Dendritic cell treated with granulocyte-macrophage colony-stimulating factor and Interleukin-4, amounts not matched to agents 40 ng/mL and 50 ng/mL, for 4 days (primary cell): ENCODE results near the gene TTC28.
A peak's percentile ranks its signal among the peaks of the same experiment; 100 is the strongest.

Experiments used
- H3K27ac Mint-ChIP-seq: one replicate; pipeline ENCODE4 v1.8.0; 2022; ENCODE audit warnings: mild to moderate bottlenecking, mixed read lengths
- H3K27me3 Mint-ChIP-seq: one replicate; pipeline ENCODE4 v1.8.0; 2022; ENCODE audit warnings: mild to moderate bottlenecking, mixed read lengths
- H3K36me3 Mint-ChIP-seq: one replicate; pipeline ENCODE4 v1.8.0; 2022; ENCODE audit warnings: low read depth, mixed read lengths
- H3K4me1 Mint-ChIP-seq: one replicate; pipeline ENCODE4 v1.8.0; 2022; ENCODE audit warnings: low read depth, mixed read lengths
- H3K4me3 Mint-ChIP-seq: one replicate; pipeline ENCODE4 v1.8.0; 2022; ENCODE audit warnings: mild to moderate bottlenecking, moderate library complexity, mixed read lengths
- H3K9me3 Mint-ChIP-seq: one replicate; pipeline ENCODE4 v1.8.0; 2022; ENCODE audit warnings: mixed read lengths
- intact Hi-C: fragments of 100-400 bp; cut with micrococcal nuclease; formaldehyde crosslinking; loops from one replicate; pipeline ENCODE4 v1.15.0; 2022

Gene TTC28

DNA sequence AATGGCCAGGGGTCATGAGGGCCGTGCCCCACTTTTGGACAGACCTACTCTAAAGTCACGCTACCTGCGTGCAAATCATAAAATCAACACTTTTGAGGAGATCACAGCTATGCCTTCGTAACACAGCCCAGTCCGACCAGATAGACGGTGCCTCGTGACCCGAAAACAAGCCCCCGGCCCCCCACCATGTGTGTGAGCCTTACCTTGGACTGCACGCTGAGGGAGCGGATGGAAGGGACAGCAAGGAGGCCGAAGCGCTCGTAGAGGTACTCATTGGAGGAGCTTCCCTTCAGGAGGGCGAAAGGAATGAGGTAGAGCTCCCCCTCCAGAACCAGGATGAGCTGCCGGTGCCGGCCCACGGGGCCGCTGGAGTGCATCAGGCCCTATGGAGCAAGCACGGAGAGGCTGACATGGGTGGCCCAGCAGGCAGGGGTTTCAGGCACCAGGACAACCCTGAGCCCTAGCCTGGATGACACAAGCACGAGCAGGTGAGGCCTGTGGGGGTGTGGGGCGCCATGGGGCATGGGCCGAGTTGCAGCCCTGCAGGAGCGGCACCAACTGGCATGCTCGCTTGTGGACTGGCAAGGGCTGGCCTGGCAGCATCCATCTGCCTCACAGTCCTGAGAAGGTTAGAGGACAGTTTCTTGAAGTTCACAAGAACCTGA, 678.3 kb downstream of the TTC28 start:
- Mint-ChIP-seq H3K27me3 (no peaks in the 10 kb centered on the region), H3K4me1 (peaks cover 12% of the 10 kb centered on the region), H3K9me3 (no peaks in the 10 kb centered on the region), H3K36me3 (no peaks in the 10 kb centered on the region), H3K4me3 (no peak overlapping the region), H3K27ac (no peak overlapping the region)
- intact Hi-C loops: no loop called here

- Mint-ChIP-seq H3K4me3 (no peak overlapping the region), H3K4me1 (peaks cover 12% of the 10 kb centered on the region), H3K27ac (no peak overlapping the region), H3K27me3 (no peaks in the 10 kb centered on the region), H3K9me3 (no peaks in the 10 kb centered on the region), H3K36me3 (no peaks in the 10 kb centered on the region)
- intact Hi-C loops: no loop called here
Observed at GRCh38 chr22:28000361-28000760, 679.3 kb downstream of the TTC28 start.

- no peaks in the 10 kb centered on the region for H3K36me3 Mint-ChIP-seq
- H3K4me1 Mint-ChIP-seq: peaks cover 17% of the 10 kb centered on the region
- no peaks in the 10 kb centered on the region for H3K27me3 Mint-ChIP-seq
- intact Hi-C loops: no loop called here
- no peaks in the 10 kb centered on the region for H3K9me3 Mint-ChIP-seq
- no peak overlapping the region for H3K4me3 Mint-ChIP-seq
- H3K27ac Mint-ChIP-seq: no peak overlapping the region
Observed at GRCh38 chr22:27999876-28000275, 679.8 kb downstream of the TTC28 start.

GRCh38 chr22:27998511-27999410, 680.9 kb downstream of the TTC28 start:
- Mint-ChIP-seq H3K36me3 (no peaks in the 10 kb centered on the region), H3K9me3 (no peaks in the 10 kb centered on the region), H3K4me1 (peaks cover 24% of the 10 kb centered on the region), H3K27me3 (no peaks in the 10 kb centered on the region), H3K4me3 (no peak overlapping the region), H3K27ac (no peak overlapping the region)
- intact Hi-C loops: no loop called here

DNA sequence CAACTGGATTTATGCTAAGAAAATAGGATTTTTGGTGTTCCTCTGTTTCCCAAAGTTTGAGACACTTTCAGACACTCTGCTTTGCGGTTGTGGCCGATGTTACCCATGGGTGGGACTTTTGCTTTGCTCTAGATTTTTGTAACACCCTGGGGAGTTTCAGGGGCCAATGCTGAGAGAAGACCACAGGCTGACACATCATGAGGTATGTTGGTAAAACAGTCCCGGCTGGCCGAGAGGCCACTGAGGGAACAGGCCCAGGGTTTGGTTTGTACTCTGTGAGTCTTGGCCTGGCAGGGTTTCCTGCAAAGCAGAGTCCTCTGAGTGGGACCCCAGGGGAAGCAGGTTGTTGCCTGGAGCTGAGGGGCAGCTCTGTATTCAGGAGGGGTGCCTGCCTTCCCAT, 682.1 kb downstream of the TTC28 start:
- Mint-ChIP-seq H3K27ac (no peak overlapping the region), H3K4me3 (no peak overlapping the region), H3K4me1 (peaks cover 13% of the 10 kb centered on the region), H3K36me3 (no peaks in the 10 kb centered on the region), H3K27me3 (no peaks in the 10 kb centered on the region), H3K9me3 (no peaks in the 10 kb centered on the region)
- intact Hi-C loops: no loop called here

GRCh38 chr22:27996981-27997380, 682.7 kb downstream of the TTC28 start:
- Mint-ChIP-seq H3K4me1 (peaks cover 12% of the 10 kb centered on the region), H3K4me3 (no peak overlapping the region), H3K9me3 (no peaks in the 10 kb centered on the region), H3K27ac (no peak overlapping the region), H3K27me3 (no peaks in the 10 kb centered on the region), H3K36me3 (no peaks in the 10 kb centered on the region)
- intact Hi-C loops: no loop called here

DNA sequence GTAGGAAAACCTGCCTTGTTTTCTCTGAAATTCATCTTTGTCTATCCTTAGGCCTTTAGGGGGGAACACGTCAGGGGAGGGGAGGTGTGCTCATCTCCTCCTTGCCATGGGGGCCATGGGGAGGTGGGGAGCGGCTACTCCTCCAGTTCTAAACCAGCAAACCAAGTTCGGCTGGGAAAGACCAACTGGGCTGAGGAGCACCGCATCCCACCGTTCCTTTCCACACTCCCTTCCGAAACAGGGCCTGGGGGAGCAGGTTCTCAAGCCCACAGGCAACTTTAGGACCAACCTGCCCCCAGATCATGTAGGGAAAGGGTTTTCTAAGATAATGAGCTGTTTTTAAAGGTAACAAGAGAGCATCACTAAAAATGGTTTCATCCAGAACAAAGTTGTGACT, 683.1 kb downstream of the TTC28 start:
- Mint-ChIP-seq H3K27me3 (no peaks in the 10 kb centered on the region), H3K27ac (no peak overlapping the region)

DNA sequence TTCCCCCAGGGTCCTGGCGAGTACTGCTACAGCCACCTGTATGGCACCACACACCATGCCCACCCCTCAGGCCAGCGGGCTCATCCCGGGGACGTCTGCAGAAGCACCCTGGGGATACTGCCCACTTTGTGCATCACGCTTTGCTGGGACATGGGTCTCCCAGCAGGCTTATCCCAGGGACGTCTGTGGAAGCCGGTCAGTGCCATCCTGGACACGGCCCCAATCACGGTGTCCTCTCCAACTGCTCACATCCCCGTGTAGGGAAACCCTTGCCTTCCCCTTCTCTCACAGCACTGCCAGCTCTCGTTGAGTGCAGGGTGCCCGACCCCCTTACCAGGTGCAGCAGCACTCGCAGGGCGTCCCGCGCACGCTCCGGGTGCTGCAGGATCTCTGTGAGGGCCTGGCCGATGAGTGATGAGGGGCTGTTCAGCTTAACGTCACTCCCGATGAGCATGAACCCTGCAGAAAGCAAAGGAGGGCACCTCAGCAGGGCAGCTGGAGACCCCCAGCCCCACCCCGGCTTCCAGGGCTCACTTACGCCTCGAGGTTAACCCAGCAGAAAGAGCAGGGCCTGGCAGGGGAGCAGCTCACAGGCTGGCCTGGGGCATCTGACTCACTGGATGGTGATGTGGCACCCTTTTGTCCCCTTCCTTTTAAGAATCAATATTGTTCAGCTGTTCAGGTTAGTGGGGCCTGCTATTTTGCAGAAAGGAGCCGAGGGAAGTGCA, 683.7 kb downstream of the TTC28 start:
- Mint-ChIP-seq H3K9me3 (no peaks in the 10 kb centered on the region), H3K27ac (no peak overlapping the region), H3K4me3 (no peak overlapping the region), H3K27me3 (no peaks in the 10 kb centered on the region), H3K4me1 (peaks cover 12% of the 10 kb centered on the region), H3K36me3 (no peaks in the 10 kb centered on the region)
- intact Hi-C loops: no loop called here

More for the DNA sequence above, 683.1 kb downstream of the TTC28 start:
- H3K36me3 Mint-ChIP-seq: no peaks in the 10 kb centered on the region
- intact Hi-C loops: no loop called here
- H3K4me1 Mint-ChIP-seq: peaks cover 12% of the 10 kb centered on the region
- no peaks in the 10 kb centered on the region for H3K9me3 Mint-ChIP-seq
- no peak overlapping the region for H3K4me3 Mint-ChIP-seq

DNA sequence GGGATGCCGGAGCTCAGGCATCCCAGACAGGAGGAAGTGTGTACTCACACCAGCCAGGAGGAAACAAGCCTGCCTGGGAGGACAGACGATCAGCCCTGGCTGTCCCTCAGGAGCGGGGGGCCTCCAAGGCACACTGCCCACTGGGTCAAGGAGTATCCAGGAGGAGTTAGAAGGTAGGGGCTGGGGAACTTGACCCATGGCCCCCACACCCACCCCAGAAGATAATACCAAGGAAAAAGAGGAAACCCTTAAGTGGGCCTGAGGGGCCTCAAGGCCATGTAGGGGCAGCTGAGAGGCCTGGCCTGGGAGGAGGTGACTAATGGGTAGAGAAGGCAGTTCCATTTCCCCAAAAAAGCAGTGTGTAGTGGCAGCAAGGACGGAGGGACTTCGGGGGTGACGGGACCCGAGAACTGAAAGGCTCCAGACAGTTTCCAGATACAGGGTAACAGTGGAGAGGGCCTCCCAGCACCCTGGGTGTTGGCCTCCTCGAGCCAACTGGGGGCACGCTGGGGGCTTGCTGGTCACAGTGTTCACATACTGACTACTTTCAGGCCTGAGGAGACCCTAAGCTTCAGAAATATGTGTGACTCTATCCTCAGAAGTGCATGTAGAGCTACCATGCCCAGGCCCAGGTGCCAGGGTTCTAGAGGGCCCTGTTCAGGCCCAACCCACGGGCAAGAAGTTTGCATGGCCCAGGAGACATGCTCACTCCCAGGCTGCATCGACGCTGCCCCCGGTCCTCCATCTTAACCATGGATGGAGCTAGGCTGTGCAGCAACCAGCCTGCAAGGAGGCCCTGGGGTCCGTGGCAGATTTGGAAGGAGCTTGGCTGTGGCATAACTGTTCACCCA, 684.9 kb downstream of the TTC28 start:
- Mint-ChIP-seq H3K9me3 (no peaks in the 10 kb centered on the region), H3K27me3 (no peaks in the 10 kb centered on the region), H3K4me3 (no peak overlapping the region), H3K36me3 (no peaks in the 10 kb centered on the region), H3K27ac (peak overlapping the region; percentile 12), H3K4me1 (peaks cover 12% of the 10 kb centered on the region)
- intact Hi-C loops: no loop called here

GRCh38 chr22:27993774-27994350, 685.8 kb downstream of the TTC28 start:
- Mint-ChIP-seq H3K9me3 (no peaks in the 10 kb centered on the region), H3K4me3 (no peak overlapping the region), H3K36me3 (no peaks in the 10 kb centered on the region), H3K4me1 (peaks cover 12% of the 10 kb centered on the region), H3K27me3 (no peaks in the 10 kb centered on the region), H3K27ac (no peak overlapping the region)
- intact Hi-C loops: no loop called here

- intact Hi-C loops: no loop called here
- Mint-ChIP-seq H3K4me1 (peaks cover 12% of the 10 kb centered on the region), H3K4me3 (no peak overlapping the region), H3K27ac (no peak overlapping the region), H3K9me3 (no peaks in the 10 kb centered on the region), H3K36me3 (no peaks in the 10 kb centered on the region), H3K27me3 (no peaks in the 10 kb centered on the region)
Observed at GRCh38 chr22:27993201-27993635, 686.4 kb downstream of the TTC28 start.

DNA sequence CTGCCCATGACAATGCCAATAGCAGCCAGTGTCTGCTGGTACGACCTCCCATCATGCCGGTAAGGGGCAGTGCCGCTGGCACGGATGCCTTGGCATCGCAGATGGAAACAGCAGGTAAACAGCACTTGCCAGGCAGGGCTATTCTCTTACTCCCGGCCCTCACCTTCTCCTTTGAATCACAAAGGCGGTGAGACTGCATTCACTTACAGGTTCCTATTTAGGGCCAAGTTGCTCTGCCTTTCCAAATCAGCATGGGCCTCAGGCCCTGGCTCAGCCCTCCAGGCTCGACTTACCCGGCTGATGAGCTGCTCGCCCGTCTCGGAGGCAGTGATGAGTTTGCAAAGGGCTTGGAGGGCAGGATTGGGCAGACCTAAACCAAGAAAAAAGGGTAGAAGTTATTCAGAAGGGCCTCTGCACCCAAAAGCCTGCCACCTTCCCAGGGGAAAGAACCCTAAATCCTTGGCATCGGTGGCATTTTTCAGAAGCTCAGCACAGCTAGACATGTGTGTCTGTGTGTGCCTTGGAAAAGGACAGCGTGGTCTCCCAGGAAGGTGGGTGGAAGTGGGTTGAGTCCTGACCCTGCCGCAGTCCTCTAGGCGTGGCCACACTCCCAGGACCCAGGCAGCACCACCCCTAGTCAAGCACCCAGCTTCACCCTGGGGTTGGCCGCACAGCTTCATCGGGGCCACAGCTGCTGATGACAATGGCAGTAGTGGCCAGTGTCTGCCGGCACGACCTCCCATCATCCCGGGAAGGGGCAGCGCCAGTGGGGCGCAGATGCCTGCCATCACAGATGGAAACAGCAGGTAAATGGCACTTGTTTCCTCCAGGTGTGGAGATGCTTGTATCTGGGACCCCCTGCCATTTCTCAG, 687.1 kb downstream of the TTC28 start:
- Mint-ChIP-seq H3K4me1 (peaks cover 12% of the 10 kb centered on the region), H3K36me3 (no peaks in the 10 kb centered on the region), H3K27me3 (no peaks in the 10 kb centered on the region), H3K27ac (no peak overlapping the region), H3K9me3 (no peaks in the 10 kb centered on the region), H3K4me3 (no peak overlapping the region)
- intact Hi-C loops: no loop called here
